Measurements from ENCODE around the gene MAN2A2.
A peak's percentile ranks its signal among the peaks of the same experiment; 100 is the strongest.

MAN2A2 gene

DNA sequence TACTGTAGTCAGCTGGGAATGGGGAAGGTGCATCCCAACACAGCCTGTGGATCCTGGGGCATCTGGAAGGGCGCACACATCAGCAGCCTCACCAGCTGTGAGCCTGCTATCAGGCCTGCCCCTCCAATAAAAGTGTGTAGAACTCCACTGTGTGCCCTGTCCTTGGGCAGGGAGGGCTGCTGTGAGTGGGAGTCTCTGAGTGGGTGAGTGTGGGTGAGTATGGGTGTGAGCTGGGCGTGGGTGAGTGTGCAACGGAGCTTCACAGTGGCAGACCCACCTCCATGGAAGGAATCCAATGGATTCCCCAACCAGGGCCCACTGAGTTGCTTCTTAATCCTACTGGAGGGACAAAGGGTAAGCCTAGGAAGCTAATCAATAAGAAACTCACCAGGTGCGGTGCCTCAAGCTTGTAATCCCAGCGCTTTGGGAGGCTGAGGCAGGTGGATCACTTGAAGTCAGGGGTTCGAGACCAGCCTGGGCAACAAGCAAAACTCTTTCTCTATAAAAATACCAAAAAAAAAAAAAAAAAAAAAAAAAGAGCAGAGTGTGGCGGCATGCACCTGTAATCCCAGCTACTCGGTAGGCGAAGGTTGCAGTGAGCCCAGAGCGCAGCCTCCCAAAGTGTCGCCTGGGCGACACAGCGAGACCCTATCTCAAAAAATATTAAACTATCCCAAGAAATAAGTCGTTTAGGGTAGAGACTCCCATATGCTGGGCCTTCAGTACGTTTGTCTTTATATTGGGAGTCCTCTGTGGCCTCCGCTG is 51.0 kb downstream of the MAN2A2 start:
- H3K9me3 ChIP-seq (ENCODE audit: low read length): no peaks in the 10 kb centered on the region
- no peaks in the 10 kb centered on the region for H4K20me1 ChIP-seq (ENCODE audit: insufficient read depth, low read length)
- H3K4me2 ChIP-seq (ENCODE audit: low read length): peak overlapping the region; percentile 96
- no peak for TF ChIP-seq CTCF (IDR thresholded peaks at IDR 0.05; ENCODE audit: low read length)
- no peak for TF ChIP-seq EZH2 (IDR thresholded peaks at IDR 0.05; ENCODE audit: borderline replicate concordance, low read length)
- H3K9me2 ChIP-seq (ENCODE audit: low read depth, low read length): no peaks in the 10 kb centered on the region
- peak overlapping the region; percentile 66 for H3K4me3 ChIP-seq (ENCODE audit: low read depth, low read length, poor library complexity, severe bottlenecking)
- no peak overlapping the region for H2AFZ ChIP-seq (ENCODE audit: low read length)
- peak overlapping the region; percentile 98 for H3K27ac ChIP-seq (ENCODE audit: low read depth, low read length, poor library complexity, severe bottlenecking)
- peak overlapping the region; percentile 94; the same call in 1 of the 2 replicates for H3K9ac ChIP-seq (ENCODE audit: low read length)
- H3K79me2 ChIP-seq (ENCODE audit: insufficient read depth, low read length): no peaks in the 10 kb centered on the region
- H3K27me3 ChIP-seq (ENCODE audit: insufficient read depth, low read length): no peaks in the 10 kb centered on the region
- no peaks in the 10 kb centered on the region for H3F3A ChIP-seq (ENCODE audit: insufficient read depth, low read length)
- H3K4me1 ChIP-seq (ENCODE audit: insufficient read depth, low read length, severe bottlenecking): peaks cover 24% of the 10 kb centered on the region
- H3K36me3 ChIP-seq (ENCODE audit: insufficient read depth, low read length): peaks cover 42% of the 10 kb centered on the region

GRCh38 chr15:90954712-90955623 is 51.9 kb downstream of the MAN2A2 start, which contains the start of gene RCCD1:
RCCD1 (plus strand) TSS chr15:90954884; CDS start chr15:90956735, 1,851 bp downstream.
- Histone ChIP-seq H3K27me3 (ENCODE audit: insufficient read depth, low read length) (no peaks in the 10 kb centered on the region), H3K4me1 (ENCODE audit: insufficient read depth, low read length, severe bottlenecking) (peaks cover 24% of the 10 kb centered on the region), H4K20me1 (ENCODE audit: insufficient read depth, low read length) (no peaks in the 10 kb centered on the region), H3K4me2 (ENCODE audit: low read length) (peak within 1 kb of the TSS; percentile 96), H3K36me3 (ENCODE audit: insufficient read depth, low read length) (peaks cover 39% of the 10 kb centered on the region), H3F3A (ENCODE audit: insufficient read depth, low read length) (no peaks in the 10 kb centered on the region), H3K4me3 (ENCODE audit: low read depth, low read length, poor library complexity, severe bottlenecking) (peak within 1 kb of the TSS; percentile 66), H3K79me2 (ENCODE audit: insufficient read depth, low read length) (no peaks in the 10 kb centered on the region), H3K9ac (ENCODE audit: low read length) (peak within 1 kb of the TSS; percentile 94), H3K9me2 (ENCODE audit: low read depth, low read length) (no peaks in the 10 kb centered on the region), H3K9me3 (ENCODE audit: low read length) (no peaks in the 10 kb centered on the region), H3K27ac (ENCODE audit: low read depth, low read length, poor library complexity, severe bottlenecking) (peak within 1 kb of the TSS; percentile 98), H2AFZ (ENCODE audit: low read length) (no peak within 1 kb of the TSS)
- TF ChIP-seq EZH2 (IDR thresholded peaks at IDR 0.05; ENCODE audit: borderline replicate concordance, low read length) (no peak), CTCF (IDR thresholded peaks at IDR 0.05; ENCODE audit: low read length) (no peak)

- H3K4me3 ChIP-seq (ENCODE audit: low read depth, low read length, poor library complexity, severe bottlenecking): peak overlapping the region; percentile 66
- H3K27me3 ChIP-seq (ENCODE audit: insufficient read depth, low read length): no peaks in the 10 kb centered on the region
- no peaks in the 10 kb centered on the region for H4K20me1 ChIP-seq (ENCODE audit: insufficient read depth, low read length)
- peak overlapping the region; percentile 94 for H3K9ac ChIP-seq (ENCODE audit: low read length)
- peaks cover 24% of the 10 kb centered on the region for H3K4me1 ChIP-seq (ENCODE audit: insufficient read depth, low read length, severe bottlenecking)
- H2AFZ ChIP-seq (ENCODE audit: low read length): no peak overlapping the region
- no peaks in the 10 kb centered on the region for H3F3A ChIP-seq (ENCODE audit: insufficient read depth, low read length)
- peaks cover 39% of the 10 kb centered on the region; the same call in 1 of the 2 replicates for H3K36me3 ChIP-seq (ENCODE audit: insufficient read depth, low read length)
- TF ChIP-seq CTCF (IDR thresholded peaks at IDR 0.05; ENCODE audit: low read length) (no peak), EZH2 (IDR thresholded peaks at IDR 0.05; ENCODE audit: borderline replicate concordance, low read length) (no peak)
- H3K9me2 ChIP-seq (ENCODE audit: low read depth, low read length): no peaks in the 10 kb centered on the region
- H3K27ac ChIP-seq (ENCODE audit: low read depth, low read length, poor library complexity, severe bottlenecking): peak overlapping the region; percentile 98
- H3K9me3 ChIP-seq (ENCODE audit: low read length): no peaks in the 10 kb centered on the region
- no peaks in the 10 kb centered on the region for H3K79me2 ChIP-seq (ENCODE audit: insufficient read depth, low read length)
- H3K4me2 ChIP-seq (ENCODE audit: low read length): peak overlapping the region; percentile 96
Measured at GRCh38 chr15:90955624-90956273, 52.6 kb downstream of the MAN2A2 start.

Measured in OCI-LY1 (cell line).